ENCODE data around the gene RIPK3.
A peak's percentile ranks its signal among the peaks of the same experiment; 100 is the strongest.

Gene RIPK3

DNA sequence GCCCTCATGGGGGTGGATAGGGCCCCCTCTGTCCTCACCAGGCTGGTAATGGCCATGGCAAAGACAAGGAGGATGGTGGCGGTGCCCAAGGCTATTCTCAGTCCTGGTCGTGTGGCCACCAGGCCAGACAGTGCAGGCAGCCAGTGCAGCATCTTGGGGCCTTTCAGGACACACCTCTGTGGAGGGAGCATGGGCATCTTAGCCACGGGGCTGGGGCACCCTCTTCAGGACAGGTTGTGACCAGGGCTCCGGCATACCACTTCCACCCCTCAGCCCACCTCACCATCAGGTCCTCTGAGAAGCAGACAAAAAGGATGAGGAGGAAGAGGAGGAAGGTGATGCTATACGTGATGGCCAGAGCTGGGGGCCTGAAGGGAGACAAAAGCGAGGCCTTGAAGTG lies 15.8 kb downstream of the RIPK3 start:
- no peak for DNase-seq (ENCODE audit: low read depth in 1 of 2, low spot score in 1 of 2)

DNA sequence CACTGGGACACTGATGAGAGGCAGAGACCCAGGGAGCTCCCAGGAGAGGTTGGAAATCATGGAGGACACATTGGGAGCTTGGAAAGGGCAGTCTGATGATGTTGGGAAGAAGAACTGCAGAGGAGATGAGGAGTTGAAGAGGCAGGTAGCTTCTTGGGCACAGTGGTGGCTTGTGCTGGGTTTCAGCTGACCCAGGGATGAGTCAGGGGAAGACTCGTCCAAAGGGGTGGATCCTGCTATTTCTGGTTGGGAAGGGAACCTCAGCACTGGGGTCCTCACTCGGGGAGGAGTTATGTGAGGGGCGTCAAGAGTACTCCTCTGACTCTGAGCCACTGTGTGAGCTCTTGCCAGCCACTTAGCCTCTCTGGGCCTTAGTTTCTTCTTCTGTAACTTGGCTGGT lies 16.4 kb downstream of the RIPK3 start:
- no peak for DNase-seq (ENCODE audit: low read depth in 1 of 2, low spot score in 1 of 2)

DNA sequence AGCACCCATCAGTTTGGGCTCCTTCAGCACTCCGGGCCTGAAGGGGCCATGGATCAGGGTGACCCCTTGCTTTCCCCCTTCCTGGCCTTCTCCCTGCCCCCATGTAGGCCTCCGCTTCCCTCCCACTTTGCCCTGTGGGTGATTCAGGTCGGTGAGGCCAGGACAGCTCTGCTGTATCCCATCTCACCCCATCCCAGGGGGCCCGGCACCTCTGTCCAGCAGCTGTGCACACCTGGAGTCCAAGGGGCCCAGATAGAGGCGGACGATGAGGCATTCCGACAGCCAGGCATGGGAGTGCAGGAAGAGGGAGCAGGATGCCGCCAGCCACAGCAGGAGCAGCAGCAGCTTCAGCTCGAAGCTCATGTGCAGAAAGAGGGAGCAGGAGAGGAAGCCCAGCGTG lies 17.1 kb downstream of the RIPK3 start:
- no peak for DNase-seq (ENCODE audit: low read depth in 1 of 2, low spot score in 1 of 2)

DNA sequence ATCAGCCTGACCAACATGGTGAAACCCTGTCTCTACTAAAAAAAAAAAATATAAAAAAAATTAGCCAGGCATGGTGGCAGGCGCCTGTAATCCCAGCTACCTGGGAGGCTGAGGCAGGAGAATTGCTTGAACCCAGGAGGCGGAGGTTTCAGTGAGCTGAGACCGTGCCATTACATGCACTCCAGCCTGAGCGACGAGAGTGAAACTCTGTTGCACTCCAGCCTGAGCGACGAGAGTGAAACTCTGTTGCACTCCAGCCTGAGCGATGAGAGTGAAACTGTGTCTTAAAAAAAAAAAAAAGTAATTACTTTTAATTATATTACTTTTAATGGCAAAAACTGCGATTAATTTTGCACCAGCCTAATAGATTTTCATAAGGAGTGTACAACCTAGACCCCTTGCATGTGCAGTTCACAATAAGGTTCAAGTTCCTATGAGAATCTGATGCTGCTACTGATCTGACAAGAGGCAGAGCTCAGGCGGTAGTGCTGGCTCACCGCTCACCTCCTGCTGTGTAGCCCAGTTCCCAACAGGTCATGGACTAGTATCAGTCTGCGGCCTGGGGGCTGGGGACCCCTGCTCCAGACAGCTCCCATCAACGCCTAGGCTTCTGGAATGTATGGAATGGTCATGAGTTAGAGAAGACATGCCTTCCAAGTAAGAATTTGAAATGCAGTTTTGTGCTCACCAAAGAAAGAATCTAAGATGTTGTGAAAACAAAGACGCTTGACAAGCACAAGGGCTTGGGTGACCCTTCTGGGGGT lies 18.4 kb downstream of the RIPK3 start:
- DNase-seq (ENCODE audit: low read depth in 1 of 2, low spot score in 1 of 2) = no peak

DNA sequence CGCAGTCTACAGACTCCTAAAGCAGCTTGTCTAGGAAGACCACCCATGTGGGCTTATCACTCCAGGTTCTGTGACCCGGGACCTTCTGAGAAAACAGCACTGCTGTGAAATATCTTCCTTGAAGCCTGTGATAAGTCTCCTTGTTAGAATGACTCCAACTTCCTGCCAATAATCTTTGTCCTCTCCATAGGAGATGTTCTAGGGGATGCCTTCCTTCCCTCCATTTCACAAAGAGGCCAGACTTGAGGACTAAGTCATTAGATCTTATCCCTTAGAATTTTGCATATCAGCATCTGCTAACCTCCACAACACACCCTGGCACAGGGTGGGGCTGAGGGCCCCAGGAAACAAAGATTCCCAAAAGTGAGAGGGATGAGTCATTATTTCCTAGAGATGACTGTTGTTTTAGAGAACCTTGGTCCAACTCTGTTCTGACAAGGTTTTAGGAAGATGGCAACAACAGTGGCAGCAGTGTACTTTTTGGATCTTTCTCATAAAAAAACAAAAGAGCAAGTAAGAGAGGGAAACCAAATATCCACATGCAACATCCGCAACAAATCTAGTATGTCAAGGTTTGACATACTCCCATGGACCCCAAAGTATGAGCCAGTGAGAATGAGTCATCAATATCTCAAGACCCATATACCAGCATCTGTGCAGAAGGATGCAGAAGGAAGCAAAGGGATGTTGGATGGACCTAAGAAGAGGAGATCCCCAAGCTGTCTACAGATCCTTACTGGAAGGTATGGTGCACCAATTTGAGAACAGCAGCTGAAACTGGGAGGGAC lies 22.5 kb downstream of the RIPK3 start:
- no peak for DNase-seq (ENCODE audit: low read depth in 1 of 2, low spot score in 1 of 2)

DNA sequence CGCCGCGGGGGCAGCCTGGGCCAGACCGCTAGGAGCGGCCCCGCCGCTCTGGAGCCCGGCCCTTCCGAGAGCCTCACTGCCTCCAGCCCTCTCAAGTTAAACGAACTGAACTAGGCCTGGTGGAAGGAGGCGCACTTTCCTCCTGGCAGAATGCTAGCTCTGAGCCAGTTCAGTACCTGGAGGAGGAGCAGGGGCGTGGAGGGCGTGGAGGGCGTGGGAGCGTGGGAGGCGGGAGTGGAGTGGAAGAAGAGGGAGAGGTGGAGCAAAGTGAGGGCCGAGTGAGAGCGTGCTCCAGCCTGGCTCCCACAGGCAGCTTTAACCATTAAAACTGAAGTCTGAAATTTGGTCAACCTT lies 23.2 kb downstream of the RIPK3 start:
- DNase-seq (ENCODE audit: low read depth in 1 of 2, low spot score in 1 of 2) = no peak

DNA sequence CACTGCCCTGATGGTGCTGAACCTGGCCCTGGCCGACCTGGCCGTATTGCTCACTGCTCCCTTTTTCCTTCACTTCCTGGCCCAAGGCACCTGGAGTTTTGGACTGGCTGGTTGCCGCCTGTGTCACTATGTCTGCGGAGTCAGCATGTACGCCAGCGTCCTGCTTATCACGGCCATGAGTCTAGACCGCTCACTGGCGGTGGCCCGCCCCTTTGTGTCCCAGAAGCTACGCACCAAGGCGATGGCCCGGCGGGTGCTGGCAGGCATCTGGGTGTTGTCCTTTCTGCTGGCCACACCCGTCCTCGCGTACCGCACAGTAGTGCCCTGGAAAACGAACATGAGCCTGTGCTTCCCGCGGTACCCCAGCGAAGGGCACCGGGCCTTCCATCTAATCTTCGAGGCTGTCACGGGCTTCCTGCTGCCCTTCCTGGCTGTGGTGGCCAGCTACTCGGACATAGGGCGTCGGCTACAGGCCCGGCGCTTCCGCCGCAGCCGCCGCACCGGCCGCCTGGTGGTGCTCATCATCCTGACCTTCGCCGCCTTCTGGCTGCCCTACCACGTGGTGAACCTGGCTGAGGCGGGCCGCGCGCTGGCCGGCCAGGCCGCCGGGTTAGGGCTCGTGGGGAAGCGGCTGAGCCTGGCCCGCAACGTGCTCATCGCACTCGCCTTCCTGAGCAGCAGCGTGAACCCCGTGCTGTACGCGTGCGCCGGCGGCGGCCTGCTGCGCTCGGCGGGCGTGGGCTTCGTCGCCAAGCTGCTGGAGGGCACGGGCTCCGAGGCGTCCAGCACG lies 23.8 kb downstream of the RIPK3 start:
- DNase-seq (ENCODE audit: low read depth in 1 of 2, low spot score in 1 of 2) = no peak

DNA sequence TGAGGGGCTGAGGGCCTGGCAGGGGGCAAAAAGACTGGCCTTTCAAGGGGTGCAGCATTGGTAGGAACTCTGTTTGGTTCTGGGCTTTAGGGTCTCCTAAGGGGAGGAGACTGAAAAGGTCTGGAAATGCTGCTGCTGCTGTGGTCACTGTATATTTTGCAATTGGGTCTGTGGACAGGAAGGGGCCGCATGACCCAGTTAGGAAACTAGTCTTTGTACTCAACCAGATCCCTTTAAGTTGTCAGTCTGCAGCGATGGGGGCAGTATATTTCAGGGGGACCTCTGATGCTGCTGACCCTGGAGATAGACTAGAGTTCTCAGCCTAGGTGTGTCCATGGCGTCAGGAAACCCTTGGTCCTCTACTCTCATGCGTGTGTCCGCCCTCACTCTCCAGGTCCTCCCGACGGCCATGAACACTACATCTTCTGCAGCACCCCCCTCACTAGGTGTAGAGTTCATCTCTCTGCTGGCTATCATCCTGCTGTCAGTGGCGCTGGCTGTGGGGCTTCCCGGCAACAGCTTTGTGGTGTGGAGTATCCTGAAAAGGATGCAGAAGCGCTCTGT lies 24.5 kb downstream of the RIPK3 start:
- no peak for DNase-seq (ENCODE audit: low read depth in 1 of 2, low spot score in 1 of 2)

DNA sequence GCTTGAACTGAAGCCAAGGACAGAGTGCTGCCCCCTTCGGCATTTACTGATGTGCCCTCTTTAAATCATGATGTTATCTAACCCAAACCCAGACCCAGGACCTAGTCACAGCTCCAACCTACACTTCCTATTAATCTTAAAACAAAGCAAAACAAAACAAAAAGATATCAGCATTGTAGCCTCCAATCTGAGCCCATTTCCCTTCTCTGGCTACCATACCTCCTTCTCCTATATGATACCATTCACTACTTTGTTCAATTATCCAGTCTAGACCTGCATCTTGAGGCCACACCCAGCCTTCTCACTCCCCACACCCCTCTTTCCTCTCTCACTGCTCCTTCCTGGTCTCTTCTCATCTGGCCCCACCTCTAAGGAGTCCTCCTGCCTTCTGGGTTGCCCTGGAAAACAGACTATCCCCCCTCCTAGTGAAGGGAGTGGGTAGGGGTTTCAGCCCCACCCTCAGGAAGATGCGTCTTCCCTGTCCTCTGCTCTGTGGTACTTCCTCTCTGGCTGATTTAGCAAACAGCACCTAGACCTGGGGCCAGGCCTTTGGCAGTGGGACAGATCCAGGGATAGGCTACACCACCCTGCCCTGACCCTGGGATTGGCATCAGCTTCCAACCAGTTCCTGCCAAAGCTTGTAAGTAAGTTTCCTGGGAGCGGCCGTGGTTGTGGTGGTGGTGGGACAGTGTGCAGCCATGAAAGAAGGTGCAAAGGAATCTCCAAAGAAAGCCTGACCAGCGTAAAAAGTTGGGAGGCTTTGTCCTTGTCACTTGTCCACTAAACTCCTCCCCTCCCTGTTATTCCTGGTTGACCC lies 25.2 kb downstream of the RIPK3 start:
- no peak for DNase-seq (ENCODE audit: low read depth in 1 of 2, low spot score in 1 of 2)

DNA sequence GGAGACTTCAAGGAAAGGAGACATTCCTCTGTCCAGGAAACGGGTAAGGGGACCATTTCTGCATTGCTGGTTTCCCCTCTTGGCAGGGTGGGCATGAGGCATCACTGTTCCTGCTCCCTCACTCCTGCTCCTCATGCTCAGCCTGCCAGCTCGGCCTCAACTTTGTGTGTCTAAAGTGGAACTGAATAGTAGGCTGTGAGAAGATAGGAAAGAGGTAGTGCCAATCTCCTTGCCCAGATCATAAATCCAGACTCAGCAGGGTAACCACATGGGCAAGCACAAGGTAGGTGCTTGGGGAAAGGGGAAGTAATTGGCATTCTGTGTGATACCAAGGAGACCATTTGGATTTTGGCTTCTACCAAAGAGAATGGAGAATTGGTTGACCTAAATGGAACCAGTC lies 25.9 kb downstream of the RIPK3 start:
- DNase-seq (ENCODE audit: low read depth in 1 of 2, low spot score in 1 of 2) = no peak

DNA sequence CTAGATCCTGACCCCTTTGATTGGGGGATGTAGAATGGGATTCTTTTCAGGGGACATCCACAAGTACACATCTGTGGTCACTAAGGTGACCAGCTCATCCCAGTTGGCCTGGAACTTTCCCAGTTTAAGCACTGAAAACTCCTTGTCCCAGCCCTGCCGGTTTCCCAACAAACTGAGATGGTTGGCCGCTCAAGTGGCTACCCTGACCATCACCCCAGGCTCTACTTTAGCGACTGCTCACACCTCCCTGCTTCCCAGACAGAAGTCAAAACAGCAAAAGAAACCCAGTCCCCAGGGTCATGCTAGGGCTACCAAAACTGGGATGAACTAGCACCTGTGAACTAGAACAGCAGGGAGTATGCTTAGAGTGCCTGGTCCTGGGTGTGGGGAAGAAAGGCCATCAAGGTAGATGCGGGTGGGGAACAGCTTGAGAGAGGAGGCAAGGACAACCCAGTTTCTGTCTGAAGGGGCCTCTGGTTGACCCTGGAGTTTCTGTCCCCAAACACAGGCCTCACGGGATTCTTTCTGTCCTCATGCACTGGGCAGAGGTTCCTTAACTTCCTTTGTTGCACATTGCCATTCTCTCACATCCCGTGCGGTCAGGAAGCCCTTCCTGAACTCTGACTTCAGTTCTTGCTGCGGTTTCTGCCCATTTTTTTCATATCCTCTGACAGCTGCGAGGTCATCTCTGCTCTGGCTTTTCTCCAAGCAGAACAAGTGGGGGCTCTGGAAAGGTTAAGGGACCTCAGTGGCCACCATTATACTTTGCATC lies 26.9 kb downstream of the RIPK3 start:
- DNase-seq (ENCODE audit: low read depth in 1 of 2, low spot score in 1 of 2) = no peak

DNA sequence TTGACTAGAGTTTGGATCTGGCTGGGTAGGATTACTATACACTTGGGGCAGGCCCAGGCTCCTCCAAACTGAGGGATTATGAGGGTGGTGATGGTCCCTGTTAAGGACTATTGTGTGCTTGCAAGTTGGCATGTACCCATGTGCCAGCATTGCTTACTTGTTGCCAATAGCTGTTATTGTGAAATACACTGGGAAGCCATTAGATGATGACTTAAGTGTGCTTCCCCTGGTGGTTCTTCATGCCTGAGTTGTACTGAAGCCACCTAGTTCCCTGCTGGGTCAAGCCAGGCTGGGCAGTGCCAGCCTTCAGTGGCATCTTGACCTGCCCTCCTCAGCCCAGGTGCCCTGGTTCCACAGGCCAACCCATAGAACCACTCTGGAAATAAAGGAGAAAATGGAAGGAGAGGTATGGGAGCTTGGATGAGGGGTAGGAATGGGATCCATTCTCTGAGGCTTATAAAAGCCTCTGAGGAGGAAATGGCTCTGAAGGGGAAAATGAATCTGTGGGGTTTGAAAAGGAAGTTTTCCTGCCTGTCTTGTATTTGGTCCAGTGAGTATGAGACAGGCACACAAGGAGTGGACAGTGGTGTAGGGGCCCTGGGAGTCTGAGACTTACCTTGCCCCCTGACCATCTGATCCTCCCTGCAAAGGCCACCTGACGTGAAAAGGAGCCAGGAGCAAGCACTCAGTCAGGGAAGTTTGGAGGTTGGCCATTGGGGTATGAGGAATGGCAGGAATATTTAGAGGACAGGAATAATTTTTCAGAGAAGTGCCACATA lies 27.8 kb downstream of the RIPK3 start:
- no peak for DNase-seq (ENCODE audit: low read depth in 1 of 2, low spot score in 1 of 2)

DNA sequence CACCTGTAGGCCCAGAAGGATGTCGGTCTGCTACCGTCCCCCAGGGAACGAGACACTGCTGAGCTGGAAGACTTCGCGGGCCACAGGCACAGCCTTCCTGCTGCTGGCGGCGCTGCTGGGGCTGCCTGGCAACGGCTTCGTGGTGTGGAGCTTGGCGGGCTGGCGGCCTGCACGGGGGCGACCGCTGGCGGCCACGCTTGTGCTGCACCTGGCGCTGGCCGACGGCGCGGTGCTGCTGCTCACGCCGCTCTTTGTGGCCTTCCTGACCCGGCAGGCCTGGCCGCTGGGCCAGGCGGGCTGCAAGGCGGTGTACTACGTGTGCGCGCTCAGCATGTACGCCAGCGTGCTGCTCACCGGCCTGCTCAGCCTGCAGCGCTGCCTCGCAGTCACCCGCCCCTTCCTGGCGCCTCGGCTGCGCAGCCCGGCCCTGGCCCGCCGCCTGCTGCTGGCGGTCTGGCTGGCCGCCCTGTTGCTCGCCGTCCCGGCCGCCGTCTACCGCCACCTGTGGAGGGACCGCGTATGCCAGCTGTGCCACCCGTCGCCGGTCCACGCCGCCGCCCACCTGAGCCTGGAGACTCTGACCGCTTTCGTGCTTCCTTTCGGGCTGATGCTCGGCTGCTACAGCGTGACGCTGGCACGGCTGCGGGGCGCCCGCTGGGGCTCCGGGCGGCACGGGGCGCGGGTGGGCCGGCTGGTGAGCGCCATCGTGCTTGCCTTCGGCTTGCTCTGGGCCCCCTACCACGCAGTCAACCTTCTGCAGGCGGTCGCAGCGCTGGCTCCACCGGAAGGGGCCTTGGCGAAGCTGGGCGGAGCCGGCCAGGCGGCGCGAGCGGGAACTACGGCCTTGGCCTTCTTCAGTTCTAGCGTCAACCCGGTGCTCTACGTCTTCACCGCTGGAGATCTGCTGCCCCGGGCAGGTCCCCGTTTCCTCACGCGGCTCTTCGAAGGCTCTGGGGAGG lies 28.9 kb downstream of the RIPK3 start, which contains the start of gene LTB4R:
TSS of gene LTB4R (plus strand) at position 857 of the 959 bp plus-strand sequence. CDS start 4,150 bp downstream, outside the sequence.
- DNase-seq (ENCODE audit: low read depth in 1 of 2, low spot score in 1 of 2) = peak; percentile 37 to 57

DNA sequence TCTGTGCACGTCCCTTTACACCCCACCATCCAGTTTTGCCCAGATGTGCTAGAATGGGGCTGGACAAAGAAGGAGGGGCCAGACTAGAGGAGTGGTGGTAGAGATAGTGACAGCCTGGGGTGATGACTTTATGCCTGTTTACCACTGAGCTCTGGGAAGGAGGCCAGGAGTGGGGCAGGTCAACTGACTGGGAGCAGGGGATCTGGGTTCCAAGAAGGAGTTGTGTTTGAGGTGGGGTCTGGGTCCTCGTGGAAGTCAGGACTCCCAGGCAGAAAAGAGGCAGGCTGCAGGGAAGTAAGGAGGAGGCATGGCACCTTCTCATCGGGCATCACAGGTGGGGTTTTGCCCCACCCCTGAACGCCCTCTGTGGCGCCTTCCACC lies 29.5 kb downstream of the RIPK3 start:
- DNase-seq (ENCODE audit: low read depth in 1 of 2, low spot score in 1 of 2) = no peak

DNA sequence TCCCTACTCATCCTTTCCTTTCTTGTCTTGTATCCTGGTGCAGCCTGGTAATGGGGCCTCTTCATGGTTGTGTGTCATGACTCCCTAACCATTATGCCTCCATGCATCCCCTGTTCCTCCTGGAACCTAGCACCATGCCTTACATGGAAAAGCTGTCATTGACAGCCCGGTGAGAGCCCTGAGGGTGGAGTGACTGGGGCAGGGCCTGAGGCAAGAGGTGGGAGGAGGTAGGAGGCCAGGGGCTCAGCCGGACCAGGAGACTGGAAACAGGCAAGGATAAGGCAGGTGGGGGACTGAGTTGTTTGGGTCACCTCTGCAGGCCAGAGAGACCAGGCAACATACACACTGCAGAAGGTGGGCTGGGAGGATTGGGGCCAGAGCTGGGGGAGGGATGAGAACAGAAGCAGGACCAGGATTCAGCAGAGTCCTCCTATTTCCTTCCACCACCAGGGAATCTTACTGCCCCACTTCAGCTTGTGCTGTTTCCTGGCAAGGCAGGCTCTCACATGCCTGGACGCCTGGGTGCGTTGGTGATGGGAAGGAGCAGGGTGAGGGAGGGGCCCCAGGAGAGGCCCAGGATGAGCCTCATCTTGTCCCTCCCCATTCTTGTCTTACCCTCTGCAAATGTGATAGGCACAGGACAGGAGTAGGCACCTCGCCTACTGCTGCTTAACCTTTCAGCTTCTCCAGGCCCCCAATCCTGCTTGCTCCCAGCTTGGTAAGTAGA lies 30.1 kb downstream of the RIPK3 start, which contains the start of gene LTB4R2:
TSS of gene LTB4R2 (plus strand) at position 603 of the 727 bp plus-strand sequence. CDS start 525 bp downstream, outside the sequence.
- no peak for DNase-seq (ENCODE audit: low read depth in 1 of 2, low spot score in 1 of 2)

DNA sequence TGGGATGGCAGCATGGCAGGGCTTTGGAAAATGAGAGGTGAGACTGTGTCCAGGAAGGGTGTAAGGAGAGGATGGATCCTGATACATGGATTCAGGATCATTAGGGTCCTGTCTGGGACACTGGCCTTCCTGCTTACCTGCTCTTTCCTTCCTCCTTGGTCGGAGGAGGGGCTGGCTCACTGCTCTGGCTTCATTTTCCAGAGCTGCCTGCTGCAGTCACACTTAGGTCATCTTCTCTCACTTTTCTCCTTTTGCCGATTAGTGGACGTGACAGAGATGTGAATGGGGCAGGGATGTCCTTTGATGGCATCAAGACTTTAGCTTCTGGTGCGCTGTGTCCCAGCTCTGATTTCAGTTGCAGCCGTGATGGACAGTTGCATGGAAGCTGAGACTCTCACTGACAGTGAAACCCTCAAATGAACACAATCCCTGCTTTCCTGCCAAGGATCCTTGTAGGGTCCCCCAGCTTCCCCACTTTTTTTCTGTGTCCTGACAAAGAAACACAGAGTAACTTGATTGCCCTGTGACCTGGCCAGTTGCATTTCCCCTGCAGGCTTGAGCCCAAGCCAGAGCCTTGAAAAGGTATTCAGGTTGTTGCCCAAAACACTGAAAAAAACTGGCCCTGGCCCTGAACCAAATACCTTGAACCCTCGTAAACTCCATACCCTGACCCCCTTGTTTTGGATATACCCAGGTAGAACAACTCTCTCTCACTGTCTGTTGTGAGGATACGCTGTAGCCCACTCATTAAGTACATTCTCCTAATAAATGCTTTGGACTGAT lies 31.3 kb downstream of the RIPK3 start:
- DNase-seq (ENCODE audit: low read depth in 1 of 2, low spot score in 1 of 2) = no peak
